K562 (cell line): ENCODE measurements around the gene SF3A2. TPM values are rescaled to one million over a fixed set of nuclear protein-coding genes. Genes with fewer than 3 reads are reported as not detected.
A peak's percentile ranks its signal among the peaks of the same experiment; 100 is the strongest.

Experiments used
- ATAC-seq: fragments of 200-7000 bp; cut with Tn5 transposase; 3 replicates; pipeline ENCODE4 v1.9.1; 2020; ENCODE audit warnings: moderate library complexity
- BruUV-seq: library from RNA; stranded (reverse); fragments of 400-500 nt; replicated peaks from 2 replicates; lab custom pipeline; 2021; lab: Mats Ljungman, UMichigan
- CTCF ChIA-PET: fragments of 300-600 bp; formaldehyde crosslinking; extraction: SDS; loops from one replicate; lab custom pipeline; 2021; ENCODE audit warnings: low intra/inter-chr PET ratio; lab: Yijun Ruan, JAX
- POLR2A ChIA-PET: fragments of 300-600, 350-650 bp; sonication (Branson Sonifier 250); formaldehyde crosslinking; extraction: SDS; loops from one replicate; lab custom pipeline; 2021; ENCODE audit warnings: antibody characterized with exemption, inconsistent platforms; lab: Yijun Ruan, JAX
- DNase-seq, 4 experiments: peaks; one replicate each; pipeline versions ENCODE4 v3.0.0 to v3.0.0-alpha.2; 2011 to 2018; ENCODE audit warnings: low spot score in 3 of 4, mixed read lengths in 3 of 4; ENCODE audit errors: extremely low read depth in 1 of 4
- FAIRE-seq: peaks from 2 replicates; lab custom pipeline; 2011; peaks lifted over from hg19 to GRCh38; lab: Jason Lieb, UNC
- H2AFZ ChIP-seq: 2 replicates; pipeline ENCODE4 v1.6.0; 2011; ENCODE audit warnings: low read depth, low read length, control low read depth, inconsistent platforms
- H3K27ac ChIP-seq: fragments of 200-600 bp; 3 replicates; pipeline ENCODE4 v1.8.0; 2011; ENCODE audit warnings: low read depth, mild to moderate bottlenecking, control low read depth, inconsistent platforms, low read length, moderate library complexity, mixed read lengths; ENCODE audit errors: extremely low read depth
- H3K27me3 ChIP-seq, 2 experiments: fragments of 300-600 bp in 1 of 2; 2 replicates in 1 of 2; 3 replicates in 1 of 2; pipeline versions ENCODE4 v1.6.0 to v1.8.0; 2011; ENCODE audit warnings: inconsistent platforms in 2 of 2, low read length in 2 of 2, mild to moderate bottlenecking in 1 of 2, mixed read lengths in 1 of 2, moderate library complexity in 1 of 2; ENCODE audit not compliant: control insufficient read depth in 2 of 2, insufficient read depth in 2 of 2
- H3K36me3 ChIP-seq: fragments of 300-600 bp; 3 replicates; pipeline ENCODE4 v1.8.0; 2011; ENCODE audit warnings: mild to moderate bottlenecking, low read length, inconsistent platforms; ENCODE audit not compliant: control insufficient read depth, insufficient read depth
- H3K4me1 ChIP-seq, 2 experiments: fragments of 200-600 bp in 1 of 2; replicated peaks in 1 of 2; 2 replicates in 1 of 2; 3 replicates in 1 of 2; pipeline versions ENCODE4 v1.5.1 to v1.8.0; 2011; ENCODE audit warnings: inconsistent platforms in 2 of 2, low read length in 2 of 2, mild to moderate bottlenecking in 1 of 2, mixed read lengths in 1 of 2, moderate library complexity in 1 of 2; ENCODE audit not compliant: control insufficient read depth in 2 of 2, insufficient read depth in 2 of 2
- H3K4me2 ChIP-seq: 2 replicates; pipeline ENCODE4 v1.6.1; 2011; ENCODE audit warnings: low read length, control low read depth, inconsistent platforms, mixed read lengths; ENCODE audit not compliant: insufficient read depth
- H3K4me3 ChIP-seq: fragments of 200-600 bp; sonication (generic), shearing (Covaris generic); 2 replicates; pipeline ENCODE4 v1.5.1; 2016; ENCODE audit warnings: control low read depth, inconsistent platforms
- H3K79me2 ChIP-seq: fragments of 200-600 bp; 3 replicates; pipeline ENCODE4 v1.8.0; 2011; ENCODE audit warnings: low read length, inconsistent platforms; ENCODE audit not compliant: control insufficient read depth, insufficient read depth
- H3K9ac ChIP-seq, 2 experiments: 2 replicates each; pipeline versions ENCODE4 v1.6.0 to v1.6.1; 2011; ENCODE audit warnings: low read depth in 2 of 2, low read length in 2 of 2, control low read depth in 1 of 2, inconsistent platforms in 1 of 2, mild to moderate bottlenecking in 1 of 2, mixed read lengths in 1 of 2; ENCODE audit not compliant: insufficient read depth in 1 of 2
- H3K9me1 ChIP-seq: one replicate; pipeline ENCODE4 v1.6.0; 2011; ENCODE audit warnings: inconsistent platforms, mild to moderate bottlenecking, low read length, moderate library complexity; ENCODE audit not compliant: control insufficient read depth, insufficient read depth
- H3K9me3 ChIP-seq: replicated peaks from 2 replicates; pipeline ENCODE4 v1.5.1; 2011; ENCODE audit warnings: low read depth, low read length, inconsistent platforms; ENCODE audit not compliant: control insufficient read depth, insufficient read depth
- H4K20me1 ChIP-seq: replicated peaks from 2 replicates; pipeline ENCODE4 v1.6.1; 2011; ENCODE audit warnings: low read length, inconsistent platforms, mixed read lengths; ENCODE audit not compliant: control insufficient read depth, insufficient read depth
- HCFC1 ChIP-seq: IDR thresholded peaks from 2 replicates; pipeline ENCODE4 v1.6.1; 2012; ENCODE audit warnings: low read depth, low read length, improper control_type of control experiment
- NFIX ChIP-seq: fragments of 250-450 bp; sonication (Bioruptor Pico); IDR thresholded peaks from 2 replicates; pipeline ENCODE4 v1.4.0; 2020; ENCODE audit warnings: low read depth, mild to moderate bottlenecking, moderate library complexity
- POLR2G ChIP-seq: fragments of 200-400 bp; formaldehyde crosslinking; IDR thresholded peaks from 2 replicates; pipeline ENCODE4 v1.6.1; 2017; ENCODE audit warnings: low read depth, mild to moderate bottlenecking, antibody characterized with exemption, low read length, moderate library complexity
- RBM22 ChIP-seq: fragments of 200-400 bp; formaldehyde crosslinking; IDR thresholded peaks from 2 replicates; pipeline ENCODE4 v1.6.1; 2018; ENCODE audit warnings: low read length, low read depth; ENCODE audit not compliant: poor library complexity, severe bottlenecking
- STAT5A ChIP-seq: IDR thresholded peaks from 2 replicates; pipeline ENCODE4 v1.6.1; 2012; ENCODE audit warnings: low read length, inconsistent platforms, borderline replicate concordance
- WGBS: fragments of 100-300 bp; shearing (Covaris generic); methylation state at CpG from one replicate; pipeline ENCODE4 v1.1.6; 2016; ENCODE audit warnings: low coverage, mixed read lengths; ENCODE audit not compliant: insufficient coverage; ENCODE audit errors: missing lambda C conversion rate; 5-methylcytosine and 5-hydroxymethylcytosine counted together
- in situ Hi-C: fragments of 300-500 bp; cut with MboI; formaldehyde crosslinking; loops from 4 replicates; pipeline ENCODE4 v1.15.0; 2018; ENCODE audit warnings: inconsistent platforms, mixed read lengths
- intact Hi-C: fragments of 100-400 bp; cut with micrococcal nuclease; formaldehyde crosslinking; loops from 2 replicates; pipeline ENCODE4 v1.14.2; 2022
- polyA plus RNA-seq, 8 experiments: library from polyadenylated mRNA; depleted of rRNA in 4 of 8; stranded (reverse) in 5 of 8; unstranded in 3 of 8; fragments of >200 nt; fragmentation: Nextera tagmentation in 2 of 8; fragmentation: Illumina TruSeq in 1 of 8; extraction: Ambion mirVana in 2 of 8; extraction: Trizol in 1 of 8; gene quantifications; 2 replicates each; pipeline versions ENCODE4 v1.2.1 to v1.2.3, GENCODE V29; 2011 to 2014; ENCODE audit warnings: inconsistent platforms in 1 of 8, missing spikeins in 1 of 8
- total RNA-seq, 7 experiments: library from RNA; depleted of rRNA in 6 of 7; stranded (reverse); fragments of >200 nt in 6 of 7; fragmentation: Illumina TruSeq in 2 of 7; extraction: Trizol in 2 of 7; gene quantifications; 2 replicates each; pipeline versions ENCODE4 v1.2.1 to v1.2.3, GENCODE V29; 2011 to 2021; ENCODE audit warnings: low replicate concordance in 1 of 7

SF3A2 gene
- total and polyA plus RNA-seq, 9 of the 15 experiments (the other 6 are each of a cell fraction or from before 2014, with no cell fraction given): 0.17 to 194 (median 22.8) TPM

DNA sequence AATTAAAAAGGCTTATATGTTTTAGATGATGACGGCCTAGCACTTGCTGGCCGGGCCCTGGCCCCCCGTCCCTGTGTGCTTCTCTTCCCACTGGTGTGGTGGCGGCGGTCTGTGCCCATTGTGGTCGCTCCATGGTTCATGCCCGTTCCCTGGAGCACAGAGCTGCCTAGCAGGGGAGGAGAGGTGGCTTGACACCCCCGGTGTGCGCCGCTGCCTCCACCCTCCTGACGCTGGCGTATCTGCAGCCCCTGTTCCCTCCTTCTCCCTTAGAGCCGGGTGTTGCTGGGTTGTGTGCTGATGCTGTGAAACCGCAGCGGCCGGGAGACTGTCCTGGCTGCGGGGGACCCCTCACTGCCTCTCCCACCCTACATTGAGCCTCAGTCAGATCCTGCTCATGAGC, 43.8 kb upstream of the SF3A2 start:
- DNase-seq: no peak
- Histone ChIP-seq H3K27ac (no peak overlapping the region), H3K9me3 (no peaks in the 10 kb centered on the region), H3K27me3 (no peaks in the 10 kb centered on the region), H3K4me2 (no peak overlapping the region), H3K9me1 (peaks cover 3% of the 10 kb centered on the region), H3K79me2 (peaks cover 32% of the 10 kb centered on the region), H3K9ac (no peak overlapping the region), H3K4me1 (peaks cover 0 to 53% of the 10 kb centered on the region in 2 experiments; a peak in 2 of 5 replicates), H4K20me1 (peaks cover 14% of the 10 kb centered on the region), H2AFZ (no peak overlapping the region), H3K4me3 (no peak overlapping the region), H3K36me3 (peaks cover 92% of the 10 kb centered on the region; the same call in 1 of the 3 replicates)
- ChIA-PET POLR2A (interaction anchor here (0.7 kb wide), 1 partner anchor 892 kb away, joined by 3 read pairs; no protein-coding TSS in a partner anchor), CTCF (interaction anchor here (0.6 kb wide), 1 partner anchor 326 kb away, joined by 3 read pairs; no protein-coding TSS in a partner anchor)
- no peak for ATAC-seq
- in situ Hi-C loops (no loop called here), intact Hi-C loops (no loop called here)
- TF ChIP-seq POLR2G (peak; percentile 54), HCFC1 (no peak)
- FAIRE-seq: no peak
- 95% methylated on average over 15 of the region's 17 CpGs for WGBS
- no TSS peak for BruUV-seq

- no TSS peak for BruUV-seq
- Histone ChIP-seq H3K9me1 (peaks cover 3% of the 10 kb centered on the region), H3K4me1 (peaks cover 0 to 55% of the 10 kb centered on the region in 2 experiments; a peak in 2 of 5 replicates), H3K79me2 (peaks cover 28% of the 10 kb centered on the region), H3K27me3 (no peaks in the 10 kb centered on the region), H3K36me3 (peaks cover 90% of the 10 kb centered on the region; the same call in 1 of the 3 replicates), H2AFZ (no peak overlapping the region), H3K9ac (peak overlapping the region in 1 of 2 experiments; percentile 13; a peak in 1 of 4 replicates)
- no peak for DNase-seq
- intact Hi-C loops (no loop called here), in situ Hi-C loops (no loop called here)
- POLR2A ChIA-PET: interaction anchor here (0.7 kb wide), 2 partner anchors 9 to 18 kb away, joined by 4 to 6 read pairs; no protein-coding TSS in a partner anchor
- no peak for ATAC-seq
- FAIRE-seq: no peak
- TF ChIP-seq NFIX (CRISPR knock-in tag): no peak
- TF ChIP-seq STAT5A: no peak
- TF ChIP-seq RBM22: peak; percentile 72
- TF ChIP-seq, all 486 proteins: peak for 1
- no peak overlapping the region for H3K27ac ChIP-seq
- H3K9me3 ChIP-seq: no peaks in the 10 kb centered on the region
- CTCF ChIA-PET: interaction anchor here (0.6 kb wide), 1 partner anchor 327 kb away, joined by 3 read pairs; no protein-coding TSS in a partner anchor
- peaks cover 15% of the 10 kb centered on the region for H4K20me1 ChIP-seq
- H3K4me2 ChIP-seq: no peak overlapping the region
- no peak overlapping the region for H3K4me3 ChIP-seq
- 96% methylated on average over 18 of the region's 18 CpGs for WGBS
Measured at GRCh38 chr19:2193807-2194206, 42.8 kb upstream of the SF3A2 start.
